Kidney epithelial cell (primary cell): Measurements from ENCODE around the gene KCNAB1. TPM values are rescaled to one million over a fixed set of nuclear protein-coding genes. Genes with fewer than 3 reads are reported as not detected.

Experiments
- DNase-seq: peaks from one replicate; pipeline ENCODE4 v3.0.0-alpha.2; 2010; ENCODE audit warnings: low read depth
- H3K27me3 ChIP-seq: 2 replicates; pipeline ENCODE4 v1.6.0; 2011; ENCODE audit warnings: low read length; ENCODE audit not compliant: control insufficient read depth, insufficient read depth
- H3K36me3 ChIP-seq: 2 replicates; pipeline ENCODE4 v1.5.1; 2011; ENCODE audit warnings: low read length; ENCODE audit not compliant: control insufficient read depth, insufficient read depth
- H3K4me3 ChIP-seq: 2 replicates; pipeline ENCODE4 v1.5.1; 2011; ENCODE audit warnings: low read depth, mild to moderate bottlenecking, control low read depth, low read length
- total RNA-seq: library from RNA; depleted of rRNA; stranded (reverse); fragments of >200 nt; gene quantifications from 2 replicates; pipeline ENCODE4 v1.2.3, GENCODE V29; 2015
- TF ChIP-seq, protein P1 (sequence below): IDR thresholded peaks from 2 replicates; pipeline ENCODE4 v1.5.1; 2011; ENCODE audit warnings: mild to moderate bottlenecking, moderate library complexity, low read length, control low read depth, inconsistent platforms; ENCODE audit not compliant: insufficient read depth, poor library complexity, severe bottlenecking

Gene KCNAB1
- total RNA-seq, 1 donor from 2014 or later, result not detected

DNA sequence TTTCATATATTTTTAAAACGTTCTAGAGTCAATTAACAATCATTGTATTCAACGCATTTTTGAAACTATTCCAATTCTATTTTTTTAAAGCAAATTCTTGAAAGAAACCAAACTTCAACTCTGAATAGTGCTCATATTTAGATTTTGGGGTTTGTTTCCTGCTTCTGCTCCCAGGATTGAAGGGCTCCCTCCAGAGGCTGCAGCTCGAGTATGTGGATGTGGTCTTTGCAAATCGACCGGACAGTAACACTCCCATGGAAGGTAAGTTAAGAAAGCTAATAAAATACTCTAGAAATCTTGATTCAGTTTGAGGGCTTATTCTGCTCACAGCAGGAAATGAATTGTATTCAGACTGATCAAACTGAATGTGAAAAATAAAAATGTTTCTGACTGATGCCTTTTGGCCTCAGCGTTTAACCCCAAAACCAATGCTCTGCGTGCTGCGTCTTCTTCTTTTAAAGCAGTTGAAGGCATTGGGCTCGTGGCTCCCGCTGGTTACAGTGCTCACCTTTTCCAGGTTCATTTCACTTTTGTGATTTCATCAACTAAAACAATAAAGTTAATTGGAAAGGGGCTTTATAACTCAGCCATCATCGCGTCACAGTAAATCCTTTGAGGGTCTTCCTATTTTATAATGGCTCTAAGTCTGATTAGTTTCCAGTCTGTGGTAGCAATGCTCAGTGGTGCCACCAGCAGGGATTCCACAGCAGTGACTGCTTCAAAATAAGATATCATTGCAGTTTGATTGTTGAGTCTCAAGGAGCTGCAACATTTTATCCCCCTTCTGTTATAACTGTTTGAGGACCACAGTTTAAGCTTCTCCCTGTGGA, 354.4 kb downstream of the KCNAB1 start:
- H3K4me3 ChIP-seq, result no peak overlapping the region
- TF ChIP-seq, protein P1, sequence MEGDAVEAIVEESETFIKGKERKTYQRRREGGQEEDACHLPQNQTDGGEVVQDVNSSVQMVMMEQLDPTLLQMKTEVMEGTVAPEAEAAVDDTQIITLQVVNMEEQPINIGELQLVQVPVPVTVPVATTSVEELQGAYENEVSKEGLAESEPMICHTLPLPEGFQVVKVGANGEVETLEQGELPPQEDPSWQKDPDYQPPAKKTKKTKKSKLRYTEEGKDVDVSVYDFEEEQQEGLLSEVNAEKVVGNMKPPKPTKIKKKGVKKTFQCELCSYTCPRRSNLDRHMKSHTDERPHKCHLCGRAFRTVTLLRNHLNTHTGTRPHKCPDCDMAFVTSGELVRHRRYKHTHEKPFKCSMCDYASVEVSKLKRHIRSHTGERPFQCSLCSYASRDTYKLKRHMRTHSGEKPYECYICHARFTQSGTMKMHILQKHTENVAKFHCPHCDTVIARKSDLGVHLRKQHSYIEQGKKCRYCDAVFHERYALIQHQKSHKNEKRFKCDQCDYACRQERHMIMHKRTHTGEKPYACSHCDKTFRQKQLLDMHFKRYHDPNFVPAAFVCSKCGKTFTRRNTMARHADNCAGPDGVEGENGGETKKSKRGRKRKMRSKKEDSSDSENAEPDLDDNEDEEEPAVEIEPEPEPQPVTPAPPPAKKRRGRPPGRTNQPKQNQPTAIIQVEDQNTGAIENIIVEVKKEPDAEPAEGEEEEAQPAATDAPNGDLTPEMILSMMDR, result peak; percentile 51
- H3K27me3 ChIP-seq, result no peaks in the 10 kb centered on the region
- H3K36me3 ChIP-seq, result no peaks in the 10 kb centered on the region
- DNase-seq, result no peak

DNA sequence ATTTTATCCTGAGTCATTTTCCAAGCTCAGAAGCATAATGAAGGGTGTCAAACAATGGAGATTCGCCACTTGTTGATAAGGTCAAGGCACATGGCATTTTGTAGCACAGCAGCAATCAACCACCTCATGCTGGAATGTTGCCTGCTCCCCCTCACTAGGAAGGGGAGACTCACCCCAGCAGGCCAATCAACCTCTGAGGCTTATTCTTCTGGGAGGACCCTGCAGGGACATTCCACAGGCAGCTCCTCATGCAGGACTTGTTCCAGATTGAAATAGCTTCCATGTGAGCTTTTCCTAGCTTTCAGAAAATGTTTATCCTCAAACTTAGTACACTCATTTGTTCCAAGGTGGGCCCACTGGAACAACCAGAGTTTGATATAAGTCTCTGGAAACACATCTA, 356.9 kb downstream of the KCNAB1 start:
- TF ChIP-seq, protein P1, result no peak
- no peak overlapping the region for H3K4me3 ChIP-seq
- H3K27me3 ChIP-seq, result no peaks in the 10 kb centered on the region
- DNase-seq, result no peak
- H3K36me3 ChIP-seq, result no peaks in the 10 kb centered on the region

DNA sequence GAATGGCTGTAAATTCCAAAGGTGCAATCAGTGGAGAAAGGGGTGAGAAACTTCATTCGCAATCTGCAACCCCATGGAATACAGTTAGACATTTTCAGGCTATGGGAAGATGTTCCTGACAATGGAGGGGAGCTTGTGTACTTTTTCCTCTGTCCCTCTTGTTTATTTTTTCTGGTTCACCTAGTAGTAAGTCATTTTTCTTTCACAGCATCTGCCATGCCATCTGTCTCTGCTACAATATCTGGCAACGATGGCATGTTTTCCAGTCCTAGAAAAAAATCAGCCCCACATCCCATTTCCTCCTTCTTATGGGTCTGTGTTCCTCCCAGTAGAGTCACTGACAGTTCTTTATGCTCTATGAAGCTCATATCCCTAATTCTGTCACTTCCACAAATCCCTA, 358.5 kb downstream of the KCNAB1 start:
- Histone ChIP-seq H3K36me3 (no peaks in the 10 kb centered on the region), H3K4me3 (no peak overlapping the region), H3K27me3 (no peaks in the 10 kb centered on the region)
- DNase-seq, result no peak
- TF ChIP-seq, protein P1, result no peak

DNA sequence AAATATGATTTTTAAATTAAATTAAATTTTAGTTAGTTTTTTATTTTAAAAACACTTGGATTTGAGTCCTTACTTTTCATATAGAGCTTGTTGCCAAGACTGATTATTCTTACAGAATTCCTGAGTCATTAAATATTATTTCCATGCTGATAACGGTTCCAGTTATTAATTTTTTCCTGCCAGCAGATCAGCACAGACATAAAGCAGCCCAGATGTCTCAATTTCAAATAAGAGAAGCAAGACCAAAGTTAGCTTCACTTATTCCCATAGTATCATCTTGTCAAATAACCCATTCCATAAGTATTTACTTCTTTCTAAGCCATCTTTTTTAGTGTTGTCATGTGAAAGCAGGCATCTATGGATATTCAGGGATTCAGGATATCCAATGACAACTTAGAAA, 359.2 kb downstream of the KCNAB1 start:
- H3K27me3 ChIP-seq, result no peaks in the 10 kb centered on the region
- TF ChIP-seq, protein P1, result no peak
- H3K4me3 ChIP-seq, result no peak overlapping the region
- no peak for DNase-seq
- H3K36me3 ChIP-seq, result no peaks in the 10 kb centered on the region

DNA sequence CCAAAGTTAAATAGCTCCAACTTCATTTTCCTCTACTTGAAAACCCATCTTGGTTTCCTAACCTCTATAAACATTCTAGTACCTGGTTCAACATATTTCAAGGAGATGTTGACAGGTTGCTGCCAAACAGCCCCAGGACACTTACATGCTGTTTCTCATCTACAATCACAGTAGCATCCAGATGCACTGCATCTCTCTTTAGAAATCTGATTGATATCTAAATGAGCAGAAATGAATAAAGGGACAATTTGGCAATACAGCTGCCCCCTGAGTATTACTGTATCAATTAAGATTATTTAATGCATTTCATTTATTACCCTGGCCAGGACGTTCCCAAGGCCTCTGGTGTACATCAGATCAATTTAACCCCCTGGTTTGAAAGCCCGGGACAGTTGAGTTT, 360.6 kb downstream of the KCNAB1 start:
- TF ChIP-seq, protein P1, result no peak
- no peak for DNase-seq
- no peak overlapping the region for H3K4me3 ChIP-seq

DNA sequence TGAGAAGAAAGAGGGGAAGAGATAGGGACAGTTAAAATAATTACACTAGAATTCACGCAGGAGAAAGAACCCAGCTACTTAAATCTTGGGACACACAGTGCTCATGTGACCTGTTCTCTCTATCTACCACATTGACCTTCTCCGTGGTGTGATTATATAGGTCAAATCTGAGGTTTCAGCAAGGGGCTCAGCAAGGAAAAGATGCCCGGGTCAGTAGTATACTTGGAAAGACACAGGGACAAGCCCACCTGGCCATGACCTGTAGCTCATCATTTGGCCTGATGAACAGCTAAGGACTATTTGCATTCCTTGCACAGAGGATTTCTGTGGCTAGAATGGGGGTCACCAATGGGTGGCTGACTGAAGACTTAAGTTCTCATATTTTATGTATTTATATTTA, 362.6 kb downstream of the KCNAB1 start:
- H3K27me3 ChIP-seq, result no peaks in the 10 kb centered on the region
- H3K36me3 ChIP-seq, result no peaks in the 10 kb centered on the region
- TF ChIP-seq, protein P1, result no peak
- DNase-seq, result no peak
- H3K4me3 ChIP-seq, result no peak overlapping the region

More for the DNA sequence above, 360.6 kb downstream of the KCNAB1 start:
- Histone ChIP-seq H3K36me3 (no peaks in the 10 kb centered on the region), H3K27me3 (no peaks in the 10 kb centered on the region)
